Adrenal gland (tissue), 12 donors: ENCODE results near the gene STK32A. TPM values are rescaled to one million over a fixed set of nuclear protein-coding genes. Genes with fewer than 3 reads are reported as not detected.

Experiments used
- DNase-seq, 7 donors: peaks; one replicate each; pipeline ENCODE4 v3.0.0-alpha.2; 2019 to 2020
- H3K27ac ChIP-seq, 5 donors: fragments of 200-600 bp; sonication (generic) in 4 of 5; 1 replicate in 3 of 5; 2 replicates in 2 of 5; pipeline versions ENCODE4 v1.5.1 to v1.8.0; 2016 to 2020; ENCODE audit warnings: mild to moderate bottlenecking in 1 of 5
- H3K27me3 ChIP-seq: fragments of 200-600 bp; 2 replicates; pipeline ENCODE4 v1.8.0; 2021
- H3K36me3 ChIP-seq, 2 donors: fragments of 200-600 bp; replicated peaks in 1 of 2; 1 replicate in 1 of 2; 2 replicates in 1 of 2; pipeline versions ENCODE4 v1.5.1 to v1.8.0; 2018 to 2022
- H3K4me1 ChIP-seq, 2 donors: fragments of 200-600 bp; replicated peaks in 1 of 2; 1 replicate in 1 of 2; 2 replicates in 1 of 2; pipeline versions ENCODE4 v1.5.1 to v1.8.0; 2018 to 2021
- H3K4me3 ChIP-seq, 4 donors: fragments of 200-600 bp; sonication (generic) in 3 of 4; one replicate each; pipeline ENCODE4 v1.5.1; 2016 to 2018
- H3K9me3 ChIP-seq, 3 donors: fragments of 200-600 bp; sonication (generic) in 1 of 3; replicated peaks in 1 of 3; 1 replicate in 2 of 3; 2 replicates in 1 of 3; pipeline versions ENCODE4 v1.5.1 to v1.8.0; 2016 to 2021
- POLR2A ChIP-seq, 2 donors: fragments of 450-650 bp; IDR thresholded peaks; one replicate each; pipeline ENCODE4 v1.6.1; 2017; ENCODE audit warnings: antibody characterized with exemption in 2 of 2, mild to moderate bottlenecking in 2 of 2, moderate library complexity in 1 of 2
- WGBS, 4 donors: extraction: QIAGEN DNeasy Blood & Tissue Kit in 2 of 4; methylation state at CpG; one replicate each; pipeline versions ENCODE4 v1.1.5 to v1.1.7; 2013 to 2017; 5-methylcytosine and 5-hydroxymethylcytosine counted together
- intact Hi-C, 2 donors: fragments of 100-400 bp; cut with DNase I; formaldehyde crosslinking; loops; one replicate each; pipeline versions ENCODE4 v1.14.1 to v1.15.0; 2022 to 2023
- polyA plus RNA-seq, 3 donors: library from polyadenylated mRNA; stranded (reverse); fragments of 200-250 nt in 2 of 3; fragments of 350-450 nt in 1 of 3; fragmentation: Illumina TruSeq in 1 of 3; extraction: RNeasy Lipid Tissue Mini Kit (QIAGEN cat#74804) in 1 of 3; gene quantifications; one replicate each; pipeline ENCODE4 v1.2.3, GENCODE V29; 2013 to 2014
- total RNA-seq, 9 donors: library from RNA; depleted of rRNA in 4 of 9; stranded (reverse); fragments of >200 nt in 4 of 9; fragments of 120-200 nt in 1 of 9; fragmentation: NEBNext Ultra II Directional in 1 of 9; extraction: Animal tissue kit (Norgen Biotek cat#: 25700) in 1 of 9; gene quantifications; one replicate each; pipeline versions ENCODE4 v1.1.0 to v1.2.4, GENCODE V29; 2013 to 2023
- TF ChIP-seq, protein P1 (sequence below), 6 experiments: fragments of 450-650 bp in 4 of 6; fragments of 200-600 bp in 2 of 6; sonication (generic) in 1 of 6; IDR thresholded peaks; 1 replicate in 5 of 6; 2 replicates in 1 of 6; pipeline versions ENCODE4 v1.5.1 to v1.8.0; 2016 to 2021; ENCODE audit warnings: antibody characterized with exemption in 6 of 6, mild to moderate bottlenecking in 2 of 6, moderate library complexity in 1 of 6
- donor health status: healthy with polysubstance abuse.
- donor health status: Bipolar disorder and iron deficiency.
- donor health status: DM: yes; HTN: yes; CAD: no.
- donor health status: DM: no; HTN: no; CAD: no.
- donor health status: DM: no; HTN: no; CAD: no.
- donor health status: DM: yes; HTN: yes; CAD: no.

The STK32A gene
- total and polyA plus RNA-seq, 12 donors, result 1.8 to 46.0 (median 18.0) TPM

DNA sequence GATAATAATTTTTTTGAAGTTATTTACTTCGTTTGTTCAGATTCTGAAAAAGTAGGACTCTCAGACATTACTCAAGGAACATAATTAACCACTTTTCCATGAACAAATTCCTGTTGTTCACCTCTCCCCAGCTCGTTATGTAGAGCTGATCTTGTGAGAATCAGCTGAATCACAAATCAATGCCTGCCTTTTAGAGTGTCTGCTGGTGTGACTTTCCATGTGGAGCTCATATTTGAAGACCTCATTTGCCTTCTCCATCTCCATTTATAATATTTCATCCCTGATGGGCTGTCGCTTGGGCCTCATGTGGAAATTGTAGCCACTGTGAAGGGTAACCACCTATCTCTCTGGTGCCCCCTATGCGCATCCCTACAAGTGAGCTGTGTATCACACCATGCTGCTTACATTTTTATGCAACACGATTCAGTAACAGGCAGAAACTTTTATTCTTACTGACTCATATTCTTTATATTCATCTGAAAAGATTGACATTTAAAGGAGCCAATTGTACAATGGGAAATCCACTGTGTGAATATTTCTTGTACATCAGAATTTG lies 111.3 kb downstream of the STK32A start:
- TF ChIP-seq, protein P1, sequence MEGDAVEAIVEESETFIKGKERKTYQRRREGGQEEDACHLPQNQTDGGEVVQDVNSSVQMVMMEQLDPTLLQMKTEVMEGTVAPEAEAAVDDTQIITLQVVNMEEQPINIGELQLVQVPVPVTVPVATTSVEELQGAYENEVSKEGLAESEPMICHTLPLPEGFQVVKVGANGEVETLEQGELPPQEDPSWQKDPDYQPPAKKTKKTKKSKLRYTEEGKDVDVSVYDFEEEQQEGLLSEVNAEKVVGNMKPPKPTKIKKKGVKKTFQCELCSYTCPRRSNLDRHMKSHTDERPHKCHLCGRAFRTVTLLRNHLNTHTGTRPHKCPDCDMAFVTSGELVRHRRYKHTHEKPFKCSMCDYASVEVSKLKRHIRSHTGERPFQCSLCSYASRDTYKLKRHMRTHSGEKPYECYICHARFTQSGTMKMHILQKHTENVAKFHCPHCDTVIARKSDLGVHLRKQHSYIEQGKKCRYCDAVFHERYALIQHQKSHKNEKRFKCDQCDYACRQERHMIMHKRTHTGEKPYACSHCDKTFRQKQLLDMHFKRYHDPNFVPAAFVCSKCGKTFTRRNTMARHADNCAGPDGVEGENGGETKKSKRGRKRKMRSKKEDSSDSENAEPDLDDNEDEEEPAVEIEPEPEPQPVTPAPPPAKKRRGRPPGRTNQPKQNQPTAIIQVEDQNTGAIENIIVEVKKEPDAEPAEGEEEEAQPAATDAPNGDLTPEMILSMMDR (IDR thresholded peaks at IDR 0.05), result no peak
- TF ChIP-seq POLR2A (IDR thresholded peaks at IDR 0.05), result no peak
- H3K36me3 ChIP-seq, result no peaks in the 10 kb centered on the region
- H3K4me3 ChIP-seq, result no peak overlapping the region
- no peaks in the 10 kb centered on the region for H3K4me1 ChIP-seq
- H3K27ac ChIP-seq, result no peak overlapping the region
- intact Hi-C loops, result no loop called here
- no peaks in the 10 kb centered on the region for H3K27me3 ChIP-seq
- WGBS, 4 donors, result 85 to 86% (median 85%) methylated on average over 5 of the region's 5 CpGs
- H3K9me3 ChIP-seq, result no peaks in the 10 kb centered on the region
- DNase-seq, result no peak

GRCh38 chr5:147348046-147348445 lies 113.2 kb downstream of the STK32A start:
- 82 to 95% (median 91%) methylated on average over 2 of the region's 2 CpGs for WGBS, 4 donors
- intact Hi-C loops, result no loop called here

GRCh38 chr5:147348451-147348850 lies 113.6 kb downstream of the STK32A start:
- H3K9me3 ChIP-seq, result no peaks in the 10 kb centered on the region
- intact Hi-C loops, result no loop called here
- 94 to 98% (median 97%) methylated on average over 5 of the region's 5 CpGs for WGBS, 4 donors
- no peaks in the 10 kb centered on the region for H3K36me3 ChIP-seq
- TF ChIP-seq, protein P1 (IDR thresholded peaks at IDR 0.05), result no peak
- TF ChIP-seq POLR2A (IDR thresholded peaks at IDR 0.05), result no peak
- H3K27ac ChIP-seq, result no peak overlapping the region
- no peaks in the 10 kb centered on the region for H3K27me3 ChIP-seq
- no peak for DNase-seq
- no peak overlapping the region for H3K4me3 ChIP-seq
- no peaks in the 10 kb centered on the region for H3K4me1 ChIP-seq

More at GRCh38 chr5:147348046-147348445, 113.2 kb downstream of the STK32A start:
- no peak for TF ChIP-seq POLR2A (IDR thresholded peaks at IDR 0.05)
- TF ChIP-seq, protein P1 (IDR thresholded peaks at IDR 0.05), result no peak
- Histone ChIP-seq H3K9me3 (no peaks in the 10 kb centered on the region), H3K36me3 (no peaks in the 10 kb centered on the region), H3K27ac (no peak overlapping the region), H3K4me1 (no peaks in the 10 kb centered on the region), H3K27me3 (no peaks in the 10 kb centered on the region), H3K4me3 (no peak overlapping the region)
- DNase-seq, result no peak

DNA sequence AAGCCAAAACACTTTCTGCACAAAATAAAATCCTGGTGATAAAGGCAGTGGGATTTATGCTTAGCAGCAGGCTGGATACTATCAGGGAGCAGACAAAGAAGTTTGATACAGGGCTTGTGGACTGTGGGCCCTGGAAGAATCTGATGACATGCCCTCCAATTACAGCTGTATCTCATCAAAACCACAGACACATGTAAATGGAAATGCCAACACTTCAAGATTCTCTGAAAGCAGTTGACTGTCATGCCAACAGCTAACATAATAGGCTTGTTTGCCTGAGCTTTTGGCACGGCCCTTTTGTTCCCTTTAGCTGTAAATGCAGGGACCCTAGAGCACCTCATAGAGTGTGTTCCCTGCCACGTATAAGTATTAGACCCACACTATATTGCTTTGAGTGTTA lies 114.4 kb downstream of the STK32A start:
- intact Hi-C loops, result no loop called here
- no peaks in the 10 kb centered on the region for H3K36me3 ChIP-seq
- 56 to 91% (median 85%) methylated on average over 2 of the region's 2 CpGs for WGBS, 4 donors
- TF ChIP-seq, protein P1 (IDR thresholded peaks at IDR 0.05), result no peak
- no peak for TF ChIP-seq POLR2A (IDR thresholded peaks at IDR 0.05)
- no peak overlapping the region for H3K4me3 ChIP-seq
- no peak overlapping the region for H3K27ac ChIP-seq
- H3K9me3 ChIP-seq, result no peaks in the 10 kb centered on the region
- DNase-seq, result no peak
- H3K4me1 ChIP-seq, result no peaks in the 10 kb centered on the region
- H3K27me3 ChIP-seq, result no peaks in the 10 kb centered on the region
